Endothelial cell of umbilical vein (primary cell): ENCODE results near the gene SNAI3. TPM values are rescaled to one million over a fixed set of nuclear protein-coding genes. Genes with fewer than 3 reads are reported as not detected.

Source experiments
- BruUV-seq: library from RNA; stranded (reverse); fragments of 400-500 nt; replicated peaks from 2 replicates; lab custom pipeline; 2021; lab: Mats Ljungman, UMichigan
- CTCF ChIA-PET: fragments of 300-600, 350-600 bp; sonication (Branson Sonifier 250); formaldehyde crosslinking; loops from one replicate; lab custom pipeline; 2021; ENCODE audit warnings: antibody characterized with exemption, inconsistent platforms; lab: Charles Lee
- POLR2A ChIA-PET: fragments of 300-600, 350-600 bp; sonication (Branson Sonifier 250); formaldehyde crosslinking; loops from one replicate; lab custom pipeline; 2021; ENCODE audit warnings: antibody characterized with exemption, inconsistent platforms; lab: Charles Lee
- DNase-seq: peaks from one replicate; pipeline ENCODE4 v3.0.0-alpha.2; 2011; ENCODE audit warnings: low read depth, low spot score
- FAIRE-seq: peaks from 2 replicates; lab custom pipeline; 2011; peaks lifted over from hg19 to GRCh38; lab: Jason Lieb, UNC
- H2AFZ ChIP-seq: 2 replicates; pipeline ENCODE4 v1.6.0; 2012; ENCODE audit warnings: low read depth, low read length, control low read depth, inconsistent platforms
- H3K27ac ChIP-seq: 2 replicates; pipeline ENCODE4 v1.5.1; 2011; ENCODE audit warnings: low read depth, mild to moderate bottlenecking, control low read depth, low read length, moderate library complexity; ENCODE audit not compliant: insufficient read depth
- H3K27me3 ChIP-seq, 2 experiments: 2 replicates each; pipeline versions ENCODE4 v1.6.0 to v1.6.1; 2011; ENCODE audit warnings: low read length in 2 of 2, mixed read lengths in 1 of 2; ENCODE audit not compliant: control insufficient read depth in 2 of 2, insufficient read depth in 2 of 2
- H3K36me3 ChIP-seq, 2 experiments: 2 replicates in 1 of 2; 3 replicates in 1 of 2; pipeline ENCODE4 v1.5.1; 2011; ENCODE audit warnings: low read length in 2 of 2, mild to moderate bottlenecking in 1 of 2, moderate library complexity in 1 of 2; ENCODE audit not compliant: control insufficient read depth in 2 of 2, insufficient read depth in 2 of 2; ENCODE audit errors: extremely low read depth in 1 of 2
- H3K4me1 ChIP-seq: 3 replicates; pipeline ENCODE4 v1.5.1; 2011; ENCODE audit warnings: mild to moderate bottlenecking, low read length; ENCODE audit not compliant: control insufficient read depth, insufficient read depth; ENCODE audit errors: extremely low read depth
- H3K4me2 ChIP-seq: 2 replicates; pipeline ENCODE4 v1.6.1; 2011; ENCODE audit warnings: low read length, control low read depth, mixed read lengths; ENCODE audit not compliant: insufficient read depth
- H3K4me3 ChIP-seq, 3 experiments: fragments of 200-600 bp in 1 of 3; sonication (generic), shearing (Covaris generic) in 1 of 3; replicated peaks in 1 of 3; 2 replicates each; pipeline ENCODE4 v1.5.1; 2011 to 2016; ENCODE audit warnings: control low read depth in 3 of 3, low read length in 3 of 3, mild to moderate bottlenecking in 2 of 3, inconsistent platforms in 1 of 3, low read depth in 1 of 3, moderate library complexity in 1 of 3; ENCODE audit not compliant: insufficient read depth in 1 of 3
- H3K79me2 ChIP-seq: 2 replicates; pipeline ENCODE4 v1.6.0; 2012; ENCODE audit warnings: low read length, inconsistent platforms; ENCODE audit not compliant: control insufficient read depth, insufficient read depth
- H3K9ac ChIP-seq: replicated peaks from 2 replicates; pipeline ENCODE3; 2011; ENCODE audit warnings: low read length, control low read depth; ENCODE audit not compliant: insufficient read depth; ENCODE audit errors: extremely low read depth
- H3K9me1 ChIP-seq: replicated peaks from 3 replicates; pipeline ENCODE4 v1.6.0; 2011; ENCODE audit warnings: mild to moderate bottlenecking, low read length; ENCODE audit not compliant: control insufficient read depth, insufficient read depth; ENCODE audit errors: extremely low read depth
- H3K9me3 ChIP-seq: replicated peaks from 2 replicates; pipeline ENCODE4 v1.5.1; 2012; ENCODE audit warnings: low read length, inconsistent platforms; ENCODE audit not compliant: control insufficient read depth, insufficient read depth
- H4K20me1 ChIP-seq: replicated peaks from 2 replicates; pipeline ENCODE3; 2011; ENCODE audit warnings: mild to moderate bottlenecking, low read length; ENCODE audit not compliant: control insufficient read depth, insufficient read depth; ENCODE audit errors: extremely low read depth
- CTCF ChIP-seq, 2 donors: IDR thresholded peaks; 1 replicate in 1 of 2; 2 replicates in 1 of 2; pipeline ENCODE4 v1.5.1; 2011; ENCODE audit warnings: low read length in 2 of 2, mild to moderate bottlenecking in 2 of 2, moderate library complexity in 2 of 2, control low read depth in 1 of 2, inconsistent platforms in 1 of 2, low read depth in 1 of 2; ENCODE audit not compliant: insufficient read depth in 1 of 2; ENCODE audit errors: extremely low read depth in 1 of 2
- EZH2 ChIP-seq: IDR thresholded peaks from 2 replicates; pipeline ENCODE4 v1.6.1; 2012; ENCODE audit warnings: borderline replicate concordance, low read depth, mild to moderate bottlenecking, moderate library complexity, low read length, inconsistent platforms; ENCODE audit not compliant: severe bottlenecking
- FOS ChIP-seq: IDR thresholded peaks from 2 replicates; pipeline ENCODE4 v1.6.1; 2011; ENCODE audit warnings: mild to moderate bottlenecking, low read length, moderate library complexity, borderline replicate concordance; ENCODE audit not compliant: insufficient read depth
- GATA2 ChIP-seq: IDR thresholded peaks from 2 replicates; pipeline ENCODE4 v1.7.0; 2011; ENCODE audit warnings: low read depth, mild to moderate bottlenecking, moderate library complexity, mixed read lengths, low read length; ENCODE audit not compliant: insufficient read length, insufficient read depth
- JUN ChIP-seq: IDR thresholded peaks from 2 replicates; pipeline ENCODE4 v1.6.1; 2011; ENCODE audit warnings: borderline replicate concordance, low read depth; ENCODE audit not compliant: insufficient read length, insufficient read depth
- MYC ChIP-seq: IDR thresholded peaks from one replicate; pipeline ENCODE4 v1.6.1; 2011; ENCODE audit warnings: mild to moderate bottlenecking, low read depth, low read length
- POLR2A ChIP-seq: IDR thresholded peaks from 2 replicates; pipeline ENCODE4 v1.6.1; 2012; ENCODE audit warnings: low read depth, mild to moderate bottlenecking, control low read depth, low read length
- POLR2AphosphoS5 ChIP-seq: IDR thresholded peaks from 2 replicates; pipeline ENCODE4 v1.6.1; 2012; ENCODE audit warnings: low read depth, mild to moderate bottlenecking, control low read depth, low read length, moderate library complexity; ENCODE audit not compliant: insufficient read depth
- dilution Hi-C: fragments of 300-500 bp; cut with MboI; formaldehyde crosslinking; loops from one replicate; pipeline ENCODE4 v1.15.0; 2019; ENCODE audit warnings: low sequenced_read_pairs; ENCODE audit not compliant: extremely low pct_ligation_motif_present
- intact Hi-C: fragments of 100-400 bp; cut with micrococcal nuclease; formaldehyde crosslinking; loops from one replicate; pipeline ENCODE4 v1.10.0; 2022
- polyA plus RNA-seq, 4 experiments: library from polyadenylated mRNA; depleted of rRNA in 3 of 4; stranded (reverse) in 3 of 4; unstranded in 1 of 4; fragments of >200 nt; gene quantifications; 2 replicates each; pipeline versions ENCODE4 v1.2.1 to v1.2.3, GENCODE V29; 2011 to 2012; ENCODE audit warnings: missing spikeins in 1 of 4
- total RNA-seq: library from RNA; stranded (reverse); gene quantifications from 2 replicates; pipeline ENCODE4 v1.2.3, GENCODE V29; 2021
- TF ChIP-seq, protein P1 (sequence below): IDR thresholded peaks from 2 replicates; pipeline ENCODE4 v1.6.1; 2011; ENCODE audit not compliant: insufficient read depth, insufficient read length

SNAI3 gene
- total and polyA plus RNA-seq, 2 donors (not counting 3 experiments of a cell fraction or from before 2014, with no cell fraction given): 0.30 to 0.31 TPM

GRCh38 chr16:88720396-88720970, 34.2 kb upstream of the SNAI3 start:
- Histone ChIP-seq H3K36me3 (peaks cover 20 to 83% of the 10 kb centered on the region in 2 experiments), H3K27ac (no peak overlapping the region), H3K4me1 (no peaks in the 10 kb centered on the region), H2AFZ (no peak overlapping the region), H3K27me3 (no peaks in the 10 kb centered on the region), H4K20me1 (no peaks in the 10 kb centered on the region), H3K9me3 (no peaks in the 10 kb centered on the region), H3K4me2 (no peak overlapping the region), H3K4me3 (no peak overlapping the region), H3K9ac (no peak overlapping the region), H3K9me1 (no peaks in the 10 kb centered on the region), H3K79me2 (no peaks in the 10 kb centered on the region)
- POLR2A ChIA-PET: no interaction called here
- CTCF ChIA-PET: interaction anchor here (0.6 to 4.1 kb wide), 2 partner anchors 16 to 74 kb away, joined by 3 to 19 read pairs; no protein-coding TSS in a partner anchor
- no TSS peak for BruUV-seq
- FAIRE-seq: no peak
- intact Hi-C loops: no loop called here
- TF ChIP-seq GATA2: no peak
- TF ChIP-seq EZH2: no peak
- no peak for TF ChIP-seq JUN
- no peak for TF ChIP-seq POLR2AphosphoS5
- TF ChIP-seq POLR2A: no peak
- TF ChIP-seq FOS: no peak
- TF ChIP-seq MYC: no peak
- TF ChIP-seq, protein P1, sequence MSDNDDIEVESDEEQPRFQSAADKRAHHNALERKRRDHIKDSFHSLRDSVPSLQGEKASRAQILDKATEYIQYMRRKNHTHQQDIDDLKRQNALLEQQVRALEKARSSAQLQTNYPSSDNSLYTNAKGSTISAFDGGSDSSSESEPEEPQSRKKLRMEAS: no peak
- TF ChIP-seq CTCF (IDR thresholded peaks at IDR 0.05; ENCODE audit: extremely low read depth in 1 of 2, insufficient read depth in 1 of 2, low read depth in 1 of 2, low read length in 2 of 2): no peak
- DNase-seq: no peak
- dilution Hi-C loops: no loop called here
